NB4 (cell line): ENCODE measurements around the gene CTAGE8.
"Not testable (repeated sequence)": the region's sequence is repeated elsewhere in the genome, so short reads cannot be mapped to it uniquely, and the experiment has no call there.

Experiments
- DNase-seq: peaks from one replicate; pipeline ENCODE4 v3.0.0; 2010; ENCODE audit warnings: low read depth
- H3K4me3 ChIP-seq: one replicate; pipeline ENCODE4 v1.5.1; 2011; ENCODE audit warnings: mild to moderate bottlenecking, low read depth, low read length, moderate library complexity

CTAGE8 gene

GRCh38 chr7:144219149-144219548, 49.9 kb downstream of the CTAGE8 start:
- H3K4me3 ChIP-seq, DNase-seq: not testable (repeated sequence)

DNA sequence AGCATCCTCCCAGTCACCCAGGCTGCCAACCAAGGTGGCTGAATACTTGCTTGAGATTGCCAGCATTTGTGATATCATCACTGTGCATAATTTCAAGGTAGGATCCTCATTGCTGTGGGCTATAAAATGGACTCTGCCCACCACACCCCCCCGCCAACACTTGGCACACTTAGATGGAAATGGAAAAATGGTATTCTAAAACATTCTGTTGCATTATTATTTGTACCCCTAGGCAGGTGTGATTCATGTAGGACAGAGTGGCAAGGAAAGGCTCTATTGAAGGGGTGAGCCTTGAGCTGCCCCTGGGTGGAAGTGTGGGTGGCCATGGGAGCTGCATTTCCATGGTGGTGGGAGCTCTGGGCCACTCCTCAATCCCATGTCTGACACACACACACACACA, 50.5 kb downstream of the CTAGE8 start:
- DNase-seq, H3K4me3 ChIP-seq: not testable (repeated sequence)

GRCh38 chr7:144217200-144217599, 51.9 kb downstream of the CTAGE8 start:
- DNase-seq, H3K4me3 ChIP-seq: not testable (repeated sequence)
